ENCODE data around the gene SGPP1. TPM values are rescaled to one million over a fixed set of nuclear protein-coding genes. Genes with fewer than 3 reads are reported as not detected.

Gene SGPP1
- total RNA-seq, 1 experiment from 2014 or later = 17.7 TPM

DNA sequence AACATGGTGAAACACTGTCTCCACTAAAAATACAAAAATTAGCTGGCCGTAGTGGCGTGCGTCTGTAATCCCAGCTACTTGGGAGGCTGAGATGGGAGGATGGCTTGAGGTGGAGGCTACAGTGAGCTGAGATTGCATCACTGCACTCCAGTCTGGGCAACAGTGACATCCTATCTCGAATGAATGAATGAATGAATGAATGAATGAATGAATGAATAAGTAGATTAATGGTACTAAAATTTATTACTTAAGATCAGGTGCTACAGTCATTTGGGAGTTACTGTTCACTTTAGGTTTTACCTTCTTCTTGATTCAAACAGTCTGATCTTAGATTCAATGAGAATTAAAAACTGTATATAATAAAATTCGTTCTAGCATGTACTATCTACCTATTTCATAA lies 54.6 kb downstream of the SGPP1 start (continued):
- TF ChIP-seq, protein P1, sequence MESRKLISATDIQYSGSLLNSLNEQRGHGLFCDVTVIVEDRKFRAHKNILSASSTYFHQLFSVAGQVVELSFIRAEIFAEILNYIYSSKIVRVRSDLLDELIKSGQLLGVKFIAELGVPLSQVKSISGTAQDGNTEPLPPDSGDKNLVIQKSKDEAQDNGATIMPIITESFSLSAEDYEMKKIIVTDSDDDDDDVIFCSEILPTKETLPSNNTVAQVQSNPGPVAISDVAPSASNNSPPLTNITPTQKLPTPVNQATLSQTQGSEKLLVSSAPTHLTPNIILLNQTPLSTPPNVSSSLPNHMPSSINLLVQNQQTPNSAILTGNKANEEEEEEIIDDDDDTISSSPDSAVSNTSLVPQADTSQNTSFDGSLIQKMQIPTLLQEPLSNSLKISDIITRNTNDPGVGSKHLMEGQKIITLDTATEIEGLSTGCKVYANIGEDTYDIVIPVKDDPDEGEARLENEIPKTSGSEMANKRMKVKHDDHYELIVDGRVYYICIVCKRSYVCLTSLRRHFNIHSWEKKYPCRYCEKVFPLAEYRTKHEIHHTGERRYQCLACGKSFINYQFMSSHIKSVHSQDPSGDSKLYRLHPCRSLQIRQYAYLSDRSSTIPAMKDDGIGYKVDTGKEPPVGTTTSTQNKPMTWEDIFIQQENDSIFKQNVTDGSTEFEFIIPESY (IDR thresholded peaks at IDR 0.05; ENCODE audit: extremely low read depth, insufficient replicate concordance, low read length) = no peak
- no peak for TF ChIP-seq CBX3 (IDR thresholded peaks at IDR 0.05; ENCODE audit: low read depth)
- TF ChIP-seq SP1 (IDR thresholded peaks at IDR 0.05; ENCODE audit: low read depth) = no peak
- TF ChIP-seq RAD21 (IDR thresholded peaks at IDR 0.05; ENCODE audit: low read depth) = no peak
- no peak for TF ChIP-seq YY1 (IDR thresholded peaks at IDR 0.05; ENCODE audit: extremely low read depth, insufficient replicate concordance, low read depth, low read length)
- no peak for TF ChIP-seq ZNF274 (IDR thresholded peaks at IDR 0.05; ENCODE audit: low read depth, low read length)

DNA sequence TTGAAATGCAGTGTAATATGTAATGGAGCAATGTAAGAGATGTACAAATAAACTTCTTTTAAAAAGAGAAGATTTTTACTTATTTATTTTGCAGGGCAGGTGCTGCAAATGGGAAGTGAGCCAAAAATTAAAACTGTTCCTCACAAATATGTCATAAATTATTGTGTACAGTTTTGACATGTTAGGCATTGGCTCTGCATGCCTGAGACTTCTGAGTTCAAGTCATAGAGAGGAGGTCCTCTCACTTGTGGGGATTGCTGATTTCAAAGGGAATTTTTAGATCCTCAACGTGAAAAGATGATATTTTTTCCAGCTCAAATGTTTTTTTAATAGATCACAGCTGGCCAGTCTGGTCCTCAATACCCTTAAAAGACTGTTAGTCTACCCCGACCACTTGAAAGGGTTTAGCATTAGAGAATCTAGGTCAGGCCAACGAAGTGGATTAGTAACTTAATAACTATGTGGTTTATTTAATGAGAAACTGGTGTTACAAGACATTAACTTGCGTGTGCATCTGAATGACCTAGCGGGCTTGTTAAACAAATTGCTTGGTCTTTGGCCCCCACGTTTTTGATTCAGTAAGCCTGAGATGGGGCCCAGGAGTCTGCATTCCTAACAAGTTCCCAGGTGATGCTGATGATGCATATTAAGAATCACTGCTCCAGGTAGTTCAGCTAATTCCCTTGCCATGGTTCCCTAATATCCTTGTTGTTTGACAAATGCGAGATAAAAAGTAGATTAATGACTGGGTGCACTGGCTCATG lies 55.3 kb downstream of the SGPP1 start:
- no peak overlapping the region for H3K4me2 ChIP-seq (ENCODE audit: low read length)
- CTCF ChIA-PET = no interaction called here
- DNase-seq (ENCODE audit: low read depth, low spot score) (no peak), ATAC-seq (no peak)
- POLR2A ChIA-PET = no interaction called here
- no peaks in the 10 kb centered on the region for H3K27me3 ChIP-seq (ENCODE audit: insufficient read depth, low read length)
- no peaks in the 10 kb centered on the region for H3K9me2 ChIP-seq (ENCODE audit: insufficient read depth)
- H3K79me2 ChIP-seq (ENCODE audit: insufficient read depth, low read length) = no peaks in the 10 kb centered on the region
- no peak overlapping the region for H3K9ac ChIP-seq (ENCODE audit: low read length)
- peaks cover 0 to 6% of the 10 kb centered on the region in 2 experiments; a peak in 2 of 4 replicates for H3K4me1 ChIP-seq (ENCODE audit: control insufficient read depth in 1 of 2, insufficient read depth in 2 of 2, low read length in 2 of 2)
- no peak overlapping the region for H3K27ac ChIP-seq (ENCODE audit: low read depth, low read length)
- H3K9me3 ChIP-seq (ENCODE audit: control insufficient read depth in 1 of 2, insufficient read depth in 1 of 2, low read depth in 1 of 2, low read length in 2 of 2) = no peaks in the 10 kb centered on the region
- RAD21 ChIA-PET (ENCODE audit: low non-redundant PET in 1 of 2, low total read pairs in 2 of 2, uncharacterized antibody in 2 of 2, unreplicated experiment in 2 of 2) = no interaction called here
- H3K4me3 ChIP-seq (replicated peaks in 1 of 2; ENCODE audit: low read depth in 1 of 2, low read length in 2 of 2) = no peak overlapping the region
- H2AFZ ChIP-seq (ENCODE audit: low read depth, low read length, poor library complexity, severe bottlenecking) = no peak overlapping the region
- BruUV-seq (replicated peaks) = no TSS peak
- H4K20me1 ChIP-seq (ENCODE audit: insufficient read depth) = no peaks in the 10 kb centered on the region
- no peaks in the 10 kb centered on the region for H3K36me3 ChIP-seq (ENCODE audit: control insufficient read depth in 1 of 2, insufficient read depth in 2 of 2, low read length in 2 of 2)
- intact Hi-C loops (cut with micrococcal nuclease) = no loop called here
- TF ChIP-seq ZNF274 (IDR thresholded peaks at IDR 0.05; ENCODE audit: low read depth, low read length) = no peak
- no peak for TF ChIP-seq EGR1 (IDR thresholded peaks at IDR 0.05; ENCODE audit: low read depth)
- no peak for TF ChIP-seq CBX3 (IDR thresholded peaks at IDR 0.05; ENCODE audit: low read depth)
- no peak for TF ChIP-seq SP1 (IDR thresholded peaks at IDR 0.05; ENCODE audit: low read depth)
- no peak for TF ChIP-seq MAX (IDR thresholded peaks at IDR 0.05)
- TF ChIP-seq FOSL1 (IDR thresholded peaks at IDR 0.05; ENCODE audit: low read depth) = no peak
- TF ChIP-seq CTCF (IDR thresholded peaks at IDR 0.05 in 2 of 3, conservative IDR thresholded peaks at IDR 0.05 in 1 of 3; ENCODE audit: borderline replicate concordance in 1 of 3, insufficient read depth in 1 of 3, low read depth in 2 of 3, low read length in 2 of 3) = no peak
- TF ChIP-seq ZFX (IDR thresholded peaks at IDR 0.05) = no peak
- no peak for TF ChIP-seq SIN3A (IDR thresholded peaks at IDR 0.05; ENCODE audit: low read depth)
- TF ChIP-seq YY1 (IDR thresholded peaks at IDR 0.05; ENCODE audit: extremely low read depth, insufficient replicate concordance, low read depth, low read length) = no peak
- TF ChIP-seq, protein P1 (IDR thresholded peaks at IDR 0.05; ENCODE audit: extremely low read depth, insufficient replicate concordance, low read length) = no peak
- TF ChIP-seq POLR2A (IDR thresholded peaks at IDR 0.05; ENCODE audit: borderline replicate concordance, extremely low read depth, insufficient read depth, insufficient read length) = no peak
- TF ChIP-seq POLR2AphosphoS5 (IDR thresholded peaks at IDR 0.05; ENCODE audit: low read depth, low read length) = no peak
- TF ChIP-seq TCF7L2 (IDR thresholded peaks at IDR 0.05; ENCODE audit: borderline replicate concordance, extremely low read depth, insufficient read depth, insufficient read length) = no peak
- TF ChIP-seq JUND (IDR thresholded peaks at IDR 0.05) = no peak
- no peak for TF ChIP-seq ATF3 (IDR thresholded peaks at IDR 0.05)

Data from HCT116 (cell line).